ENCODE results near the gene GLI3.

GLI3 gene

GRCh38 chr7:41955893-41956675 is 280.9 kb downstream of the GLI3 start (continued):
- no peak for TF ChIP-seq ZNF488 (tag by site-specific recombination; IDR thresholded peaks at IDR 0.05)
- 0 out of 2 replicates have a peak, but pooled peaks have one; percentile 57 for TF ChIP-seq PRDM10 (tag by site-specific recombination; IDR thresholded peaks at IDR 0.05)
- TF ChIP-seq TRIM28 (IDR thresholded peaks at IDR 0.05; ENCODE audit: borderline replicate concordance, low read length), result peak; percentile 70; the same call in 1 of the 2 replicates
- 0 out of 2 replicates have a peak, but pooled peaks have one; percentile 54 for TF ChIP-seq ZNF660 (tag by site-specific recombination; IDR thresholded peaks at IDR 0.05)
- no peak for TF ChIP-seq ZNF555 (tag by site-specific recombination; conservative IDR thresholded peaks at IDR 0.05)
- TF ChIP-seq PBX3 (CRISPR knock-in tag; IDR thresholded peaks at IDR 0.05), result no peak
- no peak for TF ChIP-seq ZEB2 (tag by site-specific recombination; IDR thresholded peaks at IDR 0.05)
- TF ChIP-seq GLIS1 (tag by site-specific recombination; IDR thresholded peaks at IDR 0.05), result peak; percentile 89
- TF ChIP-seq REPIN1 (tag by site-specific recombination; IDR thresholded peaks at IDR 0.05; ENCODE audit: low read depth), result no peak
- no peak for TF ChIP-seq ZNF155 (tag by site-specific recombination; IDR thresholded peaks at IDR 0.05)
- TF ChIP-seq OSR2 (tag by site-specific recombination; IDR thresholded peaks at IDR 0.05), result peak; percentile 55
- TF ChIP-seq ZNF266 (tag by site-specific recombination; IDR thresholded peaks at IDR 0.05; ENCODE audit: low read depth), result no peak
- peak; percentile 91 for TF ChIP-seq ZNF341 (tag by site-specific recombination; IDR thresholded peaks at IDR 0.05; ENCODE audit: low read depth)
- TF ChIP-seq ZNF366 (tag by site-specific recombination; conservative IDR thresholded peaks at IDR 0.05), result no peak
- no peak for TF ChIP-seq ZNF16 (tag by site-specific recombination; IDR thresholded peaks at IDR 0.05; ENCODE audit: low read depth)
- 0 out of 2 replicates have a peak, but pooled peaks have one; percentile 16 for TF ChIP-seq SP7 (tag by site-specific recombination; IDR thresholded peaks at IDR 0.05)
- TF ChIP-seq ZNF600 (tag by site-specific recombination; IDR thresholded peaks at IDR 0.05), result peak; percentile 72
- TF ChIP-seq ZBTB1 (tag by site-specific recombination; IDR thresholded peaks at IDR 0.05), result no peak
- no peak for TF ChIP-seq ZNF624 (tag by site-specific recombination; IDR thresholded peaks at IDR 0.05)
- no peak for TF ChIP-seq ZNF174 (tag by site-specific recombination; IDR thresholded peaks at IDR 0.05)
- peak; percentile 79 for TF ChIP-seq ZNF394 (tag by site-specific recombination; IDR thresholded peaks at IDR 0.05; ENCODE audit: borderline replicate concordance)
- TF ChIP-seq ZBTB17 (tag by site-specific recombination; IDR thresholded peaks at IDR 0.05), result peak; percentile 65
- TF ChIP-seq IKZF3 (tag by site-specific recombination; IDR thresholded peaks at IDR 0.05), result peak; percentile 76
- TF ChIP-seq MZF1 (tag by site-specific recombination; IDR thresholded peaks at IDR 0.05; ENCODE audit: borderline replicate concordance), result peak; percentile 85
- TF ChIP-seq OVOL3 (tag by site-specific recombination; IDR thresholded peaks at IDR 0.05), result no peak
- no peak for TF ChIP-seq ZNF214 (tag by site-specific recombination; IDR thresholded peaks at IDR 0.05; ENCODE audit: borderline replicate concordance)
- peak; percentile 61; the same call in 1 of the 2 replicates for TF ChIP-seq ZIC2 (tag by site-specific recombination; IDR thresholded peaks at IDR 0.05)
- no peak for TF ChIP-seq PATZ1 (tag by site-specific recombination; IDR thresholded peaks at IDR 0.05)
- TF ChIP-seq EGR2 (tag by site-specific recombination; IDR thresholded peaks at IDR 0.05; ENCODE audit: low read depth), result 0 out of 2 replicates have a peak, but pooled peaks have one; percentile 30
- TF ChIP-seq ZNF561 (tag by site-specific recombination; IDR thresholded peaks at IDR 0.05; ENCODE audit: borderline replicate concordance), result peak; percentile 49; the same call in 1 of the 2 replicates
- no peak for TF ChIP-seq ZNF629 (tag by site-specific recombination; IDR thresholded peaks at IDR 0.05)
- TF ChIP-seq PRDM1 (tag by site-specific recombination; IDR thresholded peaks at IDR 0.05), result 0 out of 2 replicates have a peak, but pooled peaks have one; percentile 30
